Measurements from ENCODE around the gene DCTN3. TPM values are rescaled to one million over a fixed set of nuclear protein-coding genes. Genes with fewer than 3 reads are reported as not detected.
A peak's percentile ranks its signal among the peaks of the same experiment; 100 is the strongest.

The DCTN3 gene
- total RNA-seq, 1 donor from 2014 or later = 135 TPM

- intact Hi-C loops (cut with micrococcal nuclease) = no loop called here
- DNase-seq = no peak
- H3K4me3 ChIP-seq = peak overlapping the region; percentile 65
- no peak for TF ChIP-seq CTCF (IDR thresholded peaks at IDR 0.05; ENCODE audit: borderline replicate concordance)
- no peaks in the 10 kb centered on the region for H3K36me3 ChIP-seq
- H3K4me1 ChIP-seq = peaks cover 19% of the 10 kb centered on the region
- no peak overlapping the region for H3K27ac ChIP-seq (replicated peaks)
- H3K9me3 ChIP-seq (replicated peaks) = no peaks in the 10 kb centered on the region
- peaks cover 59% of the 10 kb centered on the region for H3K27me3 ChIP-seq (ENCODE audit: low read depth)
These were observed 9.2 kb upstream of the DCTN3 start for GRCh38 chr9:34629491-34629808.

GRCh38 chr9:34628656-34629490, 8.6 kb upstream of the DCTN3 start, which contains the start of gene ARID3C:
Gene ARID3C (minus strand): TSS chr9:34629066. CDS start chr9:34628014, 1,052 bp downstream.
- no peak for TF ChIP-seq CTCF (IDR thresholded peaks at IDR 0.05; ENCODE audit: borderline replicate concordance)
- H3K4me1 ChIP-seq = peaks cover 19% of the 10 kb centered on the region
- no peaks in the 10 kb centered on the region for H3K9me3 ChIP-seq (replicated peaks)
- no peaks in the 10 kb centered on the region for H3K36me3 ChIP-seq
- intact Hi-C loops (cut with micrococcal nuclease) = no loop called here
- H3K27ac ChIP-seq (replicated peaks) = no peak within 1 kb of the TSS
- no peak for DNase-seq
- H3K4me3 ChIP-seq = peak within 1 kb of the TSS; percentile 65
- peaks cover 65% of the 10 kb centered on the region for H3K27me3 ChIP-seq (ENCODE audit: low read depth)

- Histone ChIP-seq H3K27me3 (ENCODE audit: low read depth) (peaks cover 74% of the 10 kb centered on the region), H3K4me1 (peaks cover 26% of the 10 kb centered on the region), H3K9me3 (replicated peaks) (no peaks in the 10 kb centered on the region), H3K36me3 (no peaks in the 10 kb centered on the region), H3K27ac (replicated peaks) (no peak overlapping the region), H3K4me3 (peak overlapping the region; percentile 65)
- DNase-seq = no peak
- TF ChIP-seq CTCF (IDR thresholded peaks at IDR 0.05; ENCODE audit: borderline replicate concordance) = no peak
- intact Hi-C loops (cut with micrococcal nuclease) = no loop called here
These were observed 7.7 kb upstream of the DCTN3 start for GRCh38 chr9:34627716-34628655.

GRCh38 chr9:34625186-34625486, 4.8 kb upstream of the DCTN3 start:
- peaks cover 90% of the 10 kb centered on the region for H3K27me3 ChIP-seq (ENCODE audit: low read depth)
- intact Hi-C loops (cut with micrococcal nuclease) = no loop called here

More at GRCh38 chr9:34625186-34625486, 4.8 kb upstream of the DCTN3 start:
- Histone ChIP-seq H3K27ac (replicated peaks) (no peak overlapping the region), H3K36me3 (no peaks in the 10 kb centered on the region), H3K4me1 (peaks cover 32% of the 10 kb centered on the region), H3K9me3 (replicated peaks) (no peaks in the 10 kb centered on the region), H3K4me3 (no peak overlapping the region)
- no peak for TF ChIP-seq CTCF (IDR thresholded peaks at IDR 0.05; ENCODE audit: borderline replicate concordance)
- no peak for DNase-seq
